LNCaP clone FGC (cell line): ENCODE results near the gene PDILT.
"Not testable (repeated sequence)": the region's sequence is repeated elsewhere in the genome, so short reads cannot be mapped to it uniquely, and the experiment has no call there.

ENCODE experiments used
- DNase-seq: peaks from one replicate; pipeline ENCODE4 v3.0.0-alpha.2; 2011; ENCODE audit warnings: low read depth
- H3K4me3 ChIP-seq: 2 replicates; pipeline ENCODE4 v1.5.1; 2011; ENCODE audit warnings: mild to moderate bottlenecking, low read depth, low read length, control low read depth
- TF ChIP-seq, protein P1 (sequence below): IDR thresholded peaks from 2 replicates; pipeline ENCODE4 v1.5.1; 2012; ENCODE audit warnings: mild to moderate bottlenecking; ENCODE audit not compliant: control insufficient read depth, insufficient read depth; ENCODE audit errors: extremely low read depth

PDILT gene, protein sequence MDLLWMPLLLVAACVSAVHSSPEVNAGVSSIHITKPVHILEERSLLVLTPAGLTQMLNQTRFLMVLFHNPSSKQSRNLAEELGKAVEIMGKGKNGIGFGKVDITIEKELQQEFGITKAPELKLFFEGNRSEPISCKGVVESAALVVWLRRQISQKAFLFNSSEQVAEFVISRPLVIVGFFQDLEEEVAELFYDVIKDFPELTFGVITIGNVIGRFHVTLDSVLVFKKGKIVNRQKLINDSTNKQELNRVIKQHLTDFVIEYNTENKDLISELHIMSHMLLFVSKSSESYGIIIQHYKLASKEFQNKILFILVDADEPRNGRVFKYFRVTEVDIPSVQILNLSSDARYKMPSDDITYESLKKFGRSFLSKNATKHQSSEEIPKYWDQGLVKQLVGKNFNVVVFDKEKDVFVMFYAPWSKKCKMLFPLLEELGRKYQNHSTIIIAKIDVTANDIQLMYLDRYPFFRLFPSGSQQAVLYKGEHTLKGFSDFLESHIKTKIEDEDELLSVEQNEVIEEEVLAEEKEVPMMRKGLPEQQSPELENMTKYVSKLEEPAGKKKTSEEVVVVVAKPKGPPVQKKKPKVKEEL

DNA sequence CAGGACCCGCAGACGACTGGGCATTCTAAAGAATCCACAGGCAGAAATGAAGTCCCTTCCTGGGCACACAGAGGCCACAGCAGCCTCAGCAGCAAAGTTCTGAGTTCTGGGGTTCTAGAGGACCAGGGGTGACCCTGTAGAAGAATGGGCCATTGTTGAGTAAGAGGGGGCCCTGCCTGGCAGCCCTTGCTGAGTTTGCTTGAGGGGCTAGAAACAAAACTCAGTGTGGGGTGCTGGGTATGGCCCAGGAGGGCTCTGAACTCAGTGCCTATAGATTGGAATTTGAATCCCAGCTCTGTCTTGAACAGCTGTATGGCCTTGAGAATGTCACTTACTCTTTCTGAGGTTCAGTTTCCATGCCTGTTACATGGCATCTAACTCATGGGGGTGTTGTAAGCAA is at the start of gene PDILT:
Gene PDILT (minus strand): TSS at position 101 of the 400 bp plus-strand sequence. CDS start 5,437 bp downstream, outside the sequence.
- DNase-seq: no peak
- H3K4me3 ChIP-seq: no peak within 1 kb of the TSS
- TF ChIP-seq, protein P1, sequence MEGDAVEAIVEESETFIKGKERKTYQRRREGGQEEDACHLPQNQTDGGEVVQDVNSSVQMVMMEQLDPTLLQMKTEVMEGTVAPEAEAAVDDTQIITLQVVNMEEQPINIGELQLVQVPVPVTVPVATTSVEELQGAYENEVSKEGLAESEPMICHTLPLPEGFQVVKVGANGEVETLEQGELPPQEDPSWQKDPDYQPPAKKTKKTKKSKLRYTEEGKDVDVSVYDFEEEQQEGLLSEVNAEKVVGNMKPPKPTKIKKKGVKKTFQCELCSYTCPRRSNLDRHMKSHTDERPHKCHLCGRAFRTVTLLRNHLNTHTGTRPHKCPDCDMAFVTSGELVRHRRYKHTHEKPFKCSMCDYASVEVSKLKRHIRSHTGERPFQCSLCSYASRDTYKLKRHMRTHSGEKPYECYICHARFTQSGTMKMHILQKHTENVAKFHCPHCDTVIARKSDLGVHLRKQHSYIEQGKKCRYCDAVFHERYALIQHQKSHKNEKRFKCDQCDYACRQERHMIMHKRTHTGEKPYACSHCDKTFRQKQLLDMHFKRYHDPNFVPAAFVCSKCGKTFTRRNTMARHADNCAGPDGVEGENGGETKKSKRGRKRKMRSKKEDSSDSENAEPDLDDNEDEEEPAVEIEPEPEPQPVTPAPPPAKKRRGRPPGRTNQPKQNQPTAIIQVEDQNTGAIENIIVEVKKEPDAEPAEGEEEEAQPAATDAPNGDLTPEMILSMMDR: no peak

DNA sequence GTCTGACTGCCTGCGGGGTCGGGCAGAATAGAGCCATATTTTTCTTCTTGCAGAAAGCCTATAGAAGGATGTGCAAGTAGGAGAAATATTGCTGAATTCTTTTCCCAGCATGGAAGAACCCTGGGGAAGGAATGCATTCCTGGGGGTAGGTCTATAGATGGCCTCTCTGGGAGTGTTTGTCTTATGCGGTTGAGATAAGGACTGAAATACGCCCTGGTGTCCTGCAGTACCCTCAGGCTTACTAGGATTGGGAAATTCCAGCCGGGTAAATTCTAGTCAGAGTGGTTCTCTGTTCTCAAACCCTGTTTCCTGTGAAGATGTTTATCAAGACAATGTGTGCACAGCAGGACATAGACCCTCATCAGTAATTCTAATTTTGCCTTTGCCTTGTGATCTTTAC is 49.1 kb upstream of the PDILT start:
- not testable (repeated sequence) for H3K4me3 ChIP-seq, DNase-seq

DNA sequence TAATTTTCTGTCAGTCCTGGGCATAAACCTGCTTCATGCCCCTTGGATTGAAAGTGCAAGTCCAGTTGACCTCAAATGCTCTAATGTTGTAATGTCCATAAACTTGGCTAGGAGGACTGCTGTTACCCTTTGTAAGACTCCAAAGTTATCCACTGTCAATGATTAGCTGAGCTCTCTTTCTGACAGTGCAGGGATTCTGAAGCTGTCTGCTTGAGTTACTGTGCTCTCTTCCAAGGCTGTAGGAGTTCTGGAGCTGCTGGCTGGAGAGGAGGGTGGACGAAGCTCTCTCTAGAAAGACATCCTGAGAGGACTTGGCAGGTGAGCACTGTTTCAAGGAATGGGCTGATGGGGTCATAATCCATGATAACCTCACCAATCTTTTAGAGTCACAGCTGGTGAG is 46.8 kb upstream of the PDILT start, which contains the start of gene ACSM2A:
Gene ACSM2A (plus strand): TSS at position 158 of the 400 bp plus-strand sequence. CDS start 8,594 bp downstream, outside the sequence.
- H3K4me3 ChIP-seq, DNase-seq: not testable (repeated sequence)

DNA sequence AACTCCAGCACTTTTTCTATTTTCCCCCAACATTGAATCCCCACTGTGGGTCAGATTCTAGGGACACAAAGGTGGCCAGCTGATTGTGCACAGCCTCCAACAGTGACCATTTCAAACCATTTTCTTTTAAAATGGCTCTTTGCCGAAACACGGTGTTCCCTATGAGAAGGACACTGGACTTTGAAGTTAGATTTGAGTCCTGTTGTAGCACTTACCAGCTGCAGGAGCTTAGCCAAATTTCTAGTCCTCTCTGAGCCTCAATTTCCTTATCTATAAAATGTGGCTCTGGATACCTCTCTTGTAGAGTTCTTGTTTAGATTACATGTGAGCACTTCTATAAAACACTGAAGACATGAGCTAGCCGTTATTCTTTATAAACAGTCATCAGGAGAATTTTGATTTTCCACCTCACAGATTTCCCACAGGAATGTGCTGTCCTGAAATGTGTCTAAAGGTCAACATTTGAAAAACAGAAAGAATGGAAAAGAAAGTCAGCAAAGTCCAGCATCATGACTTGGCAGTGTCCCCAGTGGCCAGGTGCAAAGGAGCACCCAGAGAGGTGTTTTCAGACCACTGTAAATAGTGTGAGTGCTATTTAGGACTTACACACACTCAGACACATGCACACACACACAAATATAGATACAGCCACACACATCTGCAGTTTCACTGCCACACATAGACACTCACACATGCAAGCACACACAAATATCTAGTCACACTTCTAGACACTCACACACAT is 42.3 kb upstream of the PDILT start:
- DNase-seq, H3K4me3 ChIP-seq: not testable (repeated sequence)

DNA sequence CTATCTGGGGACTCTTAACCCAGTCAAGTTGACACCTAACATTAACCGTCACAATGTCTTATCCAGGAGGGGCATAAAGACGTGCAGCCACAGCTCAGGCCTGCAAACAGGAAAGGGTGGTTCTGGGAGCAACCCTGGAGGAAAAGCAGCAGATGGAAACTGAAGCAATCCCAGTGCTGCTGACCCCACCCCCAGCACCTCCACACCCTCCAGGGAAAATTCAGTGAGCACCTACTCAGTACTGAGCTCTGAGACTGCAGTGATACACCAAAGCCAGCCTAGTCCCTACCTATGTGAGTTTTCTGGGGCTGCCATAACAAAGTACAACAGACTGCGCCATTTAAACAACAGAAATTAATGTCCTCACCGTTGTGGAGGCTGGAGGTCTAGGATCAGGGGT is 37.3 kb upstream of the PDILT start:
- H3K4me3 ChIP-seq, DNase-seq: not testable (repeated sequence)

DNA sequence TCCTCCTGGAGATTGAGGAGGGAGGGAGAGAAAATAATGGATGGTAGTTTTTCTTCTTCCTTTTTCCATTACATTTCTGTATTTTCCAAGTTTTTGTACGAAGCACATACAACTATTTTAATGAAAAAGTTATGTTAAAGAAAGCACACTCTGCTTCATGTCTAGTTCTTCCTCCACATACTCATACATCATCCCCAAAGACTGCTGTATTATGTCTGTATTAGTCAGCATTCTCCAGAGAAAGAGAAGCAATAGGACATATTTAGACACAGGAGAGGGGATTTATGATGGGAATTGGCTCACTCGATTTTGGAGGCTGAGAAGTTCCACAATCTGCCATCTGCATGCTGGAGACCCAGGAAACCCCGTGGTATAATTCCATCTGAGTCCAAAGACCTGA is 36.7 kb upstream of the PDILT start:
- TF ChIP-seq, protein P1: no peak
- no peak for DNase-seq
- no peak overlapping the region for H3K4me3 ChIP-seq

DNA sequence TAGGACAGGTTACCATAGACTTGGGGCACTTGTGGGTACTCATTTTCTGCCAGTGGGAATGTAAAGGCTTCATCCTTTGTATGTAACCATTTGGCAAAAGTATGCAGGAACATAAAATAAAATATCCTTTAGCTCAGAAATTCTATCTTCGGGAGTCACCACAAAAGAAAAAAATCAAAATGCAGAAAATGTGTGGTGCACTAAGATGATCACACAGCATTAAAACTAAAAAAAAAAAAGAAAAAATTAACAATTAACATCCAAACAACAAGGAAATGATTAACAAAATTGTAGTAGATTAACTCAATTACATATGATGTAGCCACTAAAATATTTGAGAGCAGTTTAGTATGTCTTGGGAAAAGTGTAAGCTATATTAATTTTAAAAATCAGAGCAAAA is 36.2 kb upstream of the PDILT start:
- H3K4me3 ChIP-seq, DNase-seq: not testable (repeated sequence)

DNA sequence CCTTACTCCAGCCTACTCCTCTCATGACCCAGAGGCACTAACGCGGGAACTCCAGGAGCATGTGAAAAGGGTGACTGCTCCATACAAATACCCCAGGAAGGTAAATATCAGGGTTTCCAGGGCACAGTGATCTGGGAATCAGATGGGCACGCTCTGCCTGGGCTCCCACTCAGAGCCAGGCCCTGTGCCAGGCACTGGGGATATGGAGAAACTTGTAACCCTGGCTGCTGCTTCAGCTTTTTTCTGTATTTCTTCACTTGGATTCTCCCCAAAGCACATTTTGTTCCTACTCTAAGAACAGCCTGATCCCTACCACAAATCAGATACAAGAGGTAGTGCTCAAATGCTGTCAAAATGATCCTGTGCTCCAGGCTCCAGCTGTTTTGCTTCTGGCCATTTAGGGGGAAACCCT is 35.3 kb upstream of the PDILT start:
- DNase-seq: peak; percentile 38
- not testable (repeated sequence) for H3K4me3 ChIP-seq

DNA sequence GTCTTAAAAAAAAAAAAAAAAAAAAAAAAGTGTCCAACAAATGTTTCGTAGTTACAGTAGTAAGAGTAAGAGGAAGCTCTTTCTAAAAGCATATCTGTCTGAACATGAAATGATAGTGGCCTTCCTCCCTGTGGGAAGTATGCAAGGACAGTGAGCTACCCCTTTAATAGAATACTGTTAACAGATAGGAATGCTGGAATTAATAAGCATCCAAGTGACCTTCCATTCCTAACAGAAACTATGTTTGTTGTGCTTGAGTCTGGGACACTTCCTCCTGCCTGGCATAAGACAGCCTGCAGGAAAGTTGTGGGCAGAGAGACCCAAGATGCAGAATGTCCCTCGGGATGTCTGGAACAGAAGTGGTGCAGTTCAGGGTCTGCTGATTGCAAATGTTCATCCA is 34.4 kb upstream of the PDILT start:
- DNase-seq, H3K4me3 ChIP-seq: not testable (repeated sequence)

DNA sequence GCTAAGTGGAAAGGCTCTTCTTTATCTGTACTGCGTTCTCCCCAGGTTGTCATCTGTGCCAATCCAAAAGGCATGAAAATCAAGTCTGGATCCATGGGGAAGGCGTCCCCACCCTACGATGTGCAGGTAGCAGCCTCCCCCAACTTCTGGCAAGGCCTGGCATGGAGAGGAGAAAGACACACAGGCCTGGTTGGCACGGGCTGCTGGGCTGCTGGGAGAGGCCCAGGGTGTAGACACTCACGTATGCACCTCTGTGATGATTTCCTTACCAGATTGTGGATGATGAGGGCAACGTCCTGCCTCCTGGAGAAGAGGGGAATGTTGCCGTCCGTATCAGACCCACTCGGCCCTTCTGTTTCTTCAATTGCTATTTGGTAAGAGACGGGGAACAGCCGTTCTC is 26.4 kb upstream of the PDILT start:
- no peak overlapping the region for H3K4me3 ChIP-seq
- no peak for DNase-seq
- TF ChIP-seq, protein P1: no peak

DNA sequence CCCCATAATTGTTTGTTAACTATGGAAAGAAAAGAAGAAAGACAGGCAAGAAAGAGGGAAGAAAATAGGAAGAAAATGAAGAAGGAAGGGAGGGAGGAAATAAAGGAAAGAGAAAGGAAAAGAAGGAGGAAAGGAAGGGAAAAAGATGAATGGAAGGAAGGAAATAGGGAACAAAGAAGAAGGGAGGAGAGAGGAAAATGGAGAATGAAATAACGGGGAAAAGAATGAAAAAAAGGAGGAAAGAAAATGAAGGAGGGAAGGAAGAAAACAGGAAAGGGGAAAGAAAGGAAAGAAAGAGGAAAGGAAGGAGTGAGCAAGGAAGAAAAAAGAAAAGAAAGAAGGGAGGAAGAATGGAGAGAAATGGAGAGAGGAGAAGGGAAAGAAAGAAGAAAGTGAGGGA is 25.9 kb upstream of the PDILT start:
- DNase-seq, H3K4me3 ChIP-seq: not testable (repeated sequence)

DNA sequence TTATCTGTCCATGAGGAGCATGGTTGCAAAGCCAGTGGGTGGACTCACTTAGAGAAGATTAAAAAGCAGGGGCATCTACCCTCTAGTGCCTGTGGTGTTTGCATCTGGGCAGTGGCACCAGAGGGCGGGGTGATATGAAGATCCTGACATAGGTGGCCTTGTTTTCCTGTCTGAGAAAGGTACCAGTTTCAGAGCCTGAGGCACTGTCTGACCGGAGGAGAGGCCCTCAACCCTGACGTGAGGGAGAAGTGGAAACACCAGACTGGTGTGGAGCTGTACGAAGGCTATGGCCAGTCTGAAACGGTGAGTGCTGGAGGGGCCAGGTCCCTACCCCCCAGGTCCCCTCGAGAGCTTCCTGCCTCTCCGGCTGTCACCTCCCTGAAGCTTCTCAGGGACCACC is 25.0 kb upstream of the PDILT start:
- H3K4me3 ChIP-seq, DNase-seq: not testable (repeated sequence)

DNA sequence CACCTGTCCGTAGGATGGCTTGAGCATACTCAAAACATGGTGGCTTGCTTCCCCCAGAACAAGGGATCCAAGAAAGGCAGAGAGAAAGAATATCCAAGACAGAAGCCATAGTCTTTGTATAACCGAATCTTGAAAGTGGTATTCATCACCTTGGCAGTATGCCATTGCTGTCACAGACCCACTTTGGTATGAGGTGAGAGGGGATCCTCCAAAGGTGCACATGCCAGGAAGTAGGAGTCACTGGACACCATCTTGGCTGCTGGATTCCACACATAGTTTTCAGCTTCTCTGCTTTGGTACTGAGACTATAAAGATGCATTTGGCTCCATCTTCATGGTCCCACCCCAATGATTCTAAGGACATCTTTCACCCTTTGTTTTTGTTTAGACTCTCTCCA is 22.9 kb upstream of the PDILT start:
- not testable (repeated sequence) for DNase-seq, H3K4me3 ChIP-seq
